GM18868 (cell line): Measurements from ENCODE around the gene TPM3.
"Not testable (repeated sequence)": the region's sequence is repeated elsewhere in the genome, so short reads cannot be mapped to it uniquely, and the experiment has no call there.

ENCODE experiments used
- ATAC-seq: cut with Tn5 transposase; IDR thresholded peaks from one replicate; pipeline ENCODE4 v1.9.1; 2021; ENCODE audit warnings: mild to moderate bottlenecking, moderate library complexity; ENCODE audit not compliant: unreplicated experiment

The TPM3 gene

GRCh38 chr1:154170547-154171222 lies 21.2 kb downstream of the TPM3 start:
- no peak for ATAC-seq

- ATAC-seq, result no peak
Observed at GRCh38 chr1:154167461-154167860, 24.4 kb downstream of the TPM3 start.

- no peak for ATAC-seq
Observed at GRCh38 chr1:154166207-154166606, 25.7 kb downstream of the TPM3 start.

- ATAC-seq, result no peak
Observed at GRCh38 chr1:154159554-154159953, 32.3 kb downstream of the TPM3 start.

GRCh38 chr1:154158307-154159125 lies 33.4 kb downstream of the TPM3 start:
- no peak for ATAC-seq

GRCh38 chr1:154157520-154158306 lies 34.2 kb downstream of the TPM3 start:
- ATAC-seq, result peak; percentile 72

GRCh38 chr1:154155251-154155650 lies 36.6 kb downstream of the TPM3 start:
- ATAC-seq, result no peak

- ATAC-seq, result no peak
Observed at GRCh38 chr1:154154534-154155191, 37.2 kb downstream of the TPM3 start, which contains the start of gene NUP210L. TSS of gene NUP210L (minus strand) at chr1:154155073.

- no peak for ATAC-seq
Observed at GRCh38 chr1:154154053-154154452, 37.8 kb downstream of the TPM3 start.

GRCh38 chr1:154151311-154151710 lies 40.6 kb downstream of the TPM3 start:
- ATAC-seq, result no peak

- ATAC-seq, result peak; percentile 56
Observed at GRCh38 chr1:154148807-154149206, 43.1 kb downstream of the TPM3 start.

- ATAC-seq, result not testable (repeated sequence)
Observed at GRCh38 chr1:154147505-154147904, 44.4 kb downstream of the TPM3 start.

GRCh38 chr1:154145986-154146385 lies 45.9 kb downstream of the TPM3 start:
- no peak for ATAC-seq

GRCh38 chr1:154142358-154142757 lies 49.5 kb downstream of the TPM3 start:
- no peak for ATAC-seq

GRCh38 chr1:154141240-154141639 lies 50.7 kb downstream of the TPM3 start:
- no peak for ATAC-seq

GRCh38 chr1:154137888-154138287 lies 54.0 kb downstream of the TPM3 start:
- ATAC-seq, result no peak

GRCh38 chr1:154133256-154133655 lies 58.6 kb downstream of the TPM3 start:
- ATAC-seq, result no peak

- no peak for ATAC-seq
Observed at GRCh38 chr1:154129391-154129970, 62.4 kb downstream of the TPM3 start.

GRCh38 chr1:154123205-154123604 lies 68.7 kb downstream of the TPM3 start:
- not testable (repeated sequence) for ATAC-seq

GRCh38 chr1:154117642-154118041 lies 74.3 kb downstream of the TPM3 start:
- ATAC-seq, result no peak

GRCh38 chr1:154115180-154115579 lies 76.7 kb downstream of the TPM3 start:
- no peak for ATAC-seq
